Measurements from ENCODE around the gene KCNQ4.

The KCNQ4 gene

DNA sequence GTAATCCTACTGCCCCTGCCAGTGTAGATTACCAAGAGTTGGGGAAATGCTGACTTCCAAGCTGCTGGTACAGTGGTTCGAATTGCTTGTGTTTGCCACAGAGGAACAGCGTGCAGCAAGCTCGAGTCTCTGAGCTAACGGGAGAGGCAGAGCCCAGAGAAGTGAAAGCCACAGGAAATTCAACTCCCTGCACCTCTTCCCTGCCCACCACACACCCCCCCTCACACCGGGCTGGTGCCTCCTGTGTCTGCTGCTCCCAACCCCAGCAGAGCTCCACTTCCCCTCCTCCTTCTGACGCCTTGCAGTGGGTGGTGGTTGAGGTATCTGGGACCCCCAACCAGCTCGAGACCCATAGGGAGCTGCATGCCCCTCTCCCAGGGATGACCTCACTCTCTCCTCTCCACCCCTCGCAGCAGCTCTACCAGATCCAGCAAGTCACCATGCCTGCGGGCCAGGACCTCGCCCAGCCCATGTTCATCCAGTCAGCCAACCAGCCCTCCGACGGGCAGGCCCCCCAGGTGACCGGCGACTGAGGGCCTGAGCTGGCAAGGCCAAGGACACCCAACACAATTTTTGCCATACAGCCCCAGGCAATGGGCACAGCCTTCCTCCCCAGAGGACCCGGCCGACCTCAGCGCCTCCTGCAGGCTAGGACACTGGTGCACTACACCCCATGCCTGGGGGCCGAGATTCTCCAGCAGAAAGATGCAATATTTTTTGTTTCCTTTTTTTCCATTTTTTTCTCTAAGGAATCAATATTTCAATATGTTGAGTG lies 13.1 kb upstream of the KCNQ4 start:
- no peak for DNase-seq (ENCODE audit: low spot score)
- H4K91ac ChIP-seq (ENCODE audit: low read depth, low read length, poor library complexity) = no peak overlapping the region
- peak overlapping the region; percentile 43 for H2BK5ac ChIP-seq (ENCODE audit: low read length)
- no peaks in the 10 kb centered on the region for H3K27me3 ChIP-seq (ENCODE audit: control insufficient read depth in 3 of 3, insufficient read depth in 3 of 3, low read depth in 1 of 3, low read length in 3 of 3)
- H3K9ac ChIP-seq (ENCODE audit: low read depth, low read length, poor library complexity) = no peak overlapping the region
- H3K14ac ChIP-seq (ENCODE audit: low read length) = no peak overlapping the region
- no peak overlapping the region for H2AK5ac ChIP-seq (ENCODE audit: low read depth, low read length)
- H3K4me3 ChIP-seq (ENCODE audit: low read length in 2 of 2) = peak overlapping the region in 1 of 2 donors; percentile 24
- no peaks in the 10 kb centered on the region for H3K4me1 ChIP-seq (ENCODE audit: control insufficient read depth in 2 of 2, insufficient read depth in 1 of 2, low read depth in 1 of 2, low read length in 2 of 2)
- no peaks in the 10 kb centered on the region for H3K79me1 ChIP-seq (ENCODE audit: low read depth, low read length)
- H4K8ac ChIP-seq (ENCODE audit: low read depth, low read length) = no peak overlapping the region
- H3K36me3 ChIP-seq (replicated peaks in 1 of 2; ENCODE audit: control insufficient read depth in 2 of 2, insufficient read depth in 2 of 2, low read length in 2 of 2) = peaks cover 46 to 77% of the 10 kb centered on the region in 2 donors
- no peak overlapping the region for H2AFZ ChIP-seq (ENCODE audit: low read length)
- H3K9me3 ChIP-seq (replicated peaks in 1 of 2; ENCODE audit: control insufficient read depth in 2 of 2, insufficient read depth in 1 of 2, low read depth in 1 of 2, low read length in 2 of 2) = no peaks in the 10 kb centered on the region
- no CpG with 5 or more reads among the region's 18 CpGs for WGBS, 2 donors (ENCODE audit: extremely low coverage in 2 of 2, insufficient read length in 2 of 2, insufficient replicate concordance in 1 of 2)
- H3K23ac ChIP-seq (ENCODE audit: low read depth, low read length, poor library complexity) = no peak overlapping the region
- H2BK15ac ChIP-seq (ENCODE audit: low read length) = no peak overlapping the region
- no peak overlapping the region for H3K27ac ChIP-seq (replicated peaks; ENCODE audit: low read length)
- no peak overlapping the region for H2BK12ac ChIP-seq (ENCODE audit: low read length)
- no peak overlapping the region for H3K18ac ChIP-seq (ENCODE audit: low read length)
- no peak overlapping the region for H2BK120ac ChIP-seq (ENCODE audit: low read depth, low read length)
- H3K4ac ChIP-seq (ENCODE audit: low read length) = no peak overlapping the region
- H3K4me2 ChIP-seq (ENCODE audit: insufficient read depth, low read length, poor library complexity, severe bottlenecking) = no peak overlapping the region

DNA sequence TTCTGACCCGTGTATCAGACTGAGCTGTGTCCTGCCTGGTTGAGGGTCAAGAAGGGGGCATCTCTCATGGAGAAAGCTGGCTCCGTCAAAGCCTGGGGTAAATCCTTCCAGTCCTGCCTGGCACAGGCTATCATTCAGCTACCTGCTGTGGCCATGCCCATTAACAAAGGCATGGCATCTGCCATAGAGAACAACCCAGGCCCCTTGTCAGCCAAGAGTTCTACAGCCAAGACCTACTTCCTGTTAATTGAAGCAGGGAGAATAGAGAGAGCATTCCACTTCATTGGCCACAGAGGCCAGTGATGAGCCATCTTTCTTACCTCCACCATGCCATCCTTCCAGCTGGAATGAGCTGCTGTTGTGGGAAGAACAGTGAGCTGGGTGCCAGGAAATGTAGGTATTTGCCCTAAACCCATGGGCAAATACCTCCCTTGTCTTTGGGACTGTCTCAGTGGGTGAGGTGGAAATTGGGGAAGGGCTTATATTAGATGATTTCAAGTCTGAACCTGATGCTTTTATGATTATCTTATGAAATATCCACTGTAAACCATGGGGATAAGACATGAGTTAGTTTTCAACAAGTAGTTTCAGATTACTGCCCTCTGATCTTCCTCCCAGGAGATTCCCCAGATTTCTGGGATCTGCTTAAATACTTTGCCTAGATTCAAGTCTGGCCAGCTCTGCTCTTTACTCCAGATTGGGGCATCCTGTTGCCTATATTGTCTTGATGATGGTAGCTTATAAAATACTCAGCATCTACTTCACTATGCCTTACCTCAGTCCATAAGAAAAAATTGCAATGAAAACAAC lies 11.2 kb upstream of the KCNQ4 start:
- Histone ChIP-seq H3K9me3 (replicated peaks in 1 of 2; ENCODE audit: control insufficient read depth in 2 of 2, insufficient read depth in 1 of 2, low read depth in 1 of 2, low read length in 2 of 2) (peaks cover 3 to 12% of the 10 kb centered on the region in 2 donors), H2BK15ac (ENCODE audit: low read length) (no peak overlapping the region), H3K27ac (replicated peaks; ENCODE audit: low read length) (no peak overlapping the region), H2AK5ac (ENCODE audit: low read depth, low read length) (no peak overlapping the region), H3K4ac (ENCODE audit: low read length) (no peak overlapping the region), H3K14ac (ENCODE audit: low read length) (no peak overlapping the region), H3K79me1 (ENCODE audit: low read depth, low read length) (no peaks in the 10 kb centered on the region), H3K27me3 (ENCODE audit: control insufficient read depth in 3 of 3, insufficient read depth in 3 of 3, low read depth in 1 of 3, low read length in 3 of 3) (no peaks in the 10 kb centered on the region), H4K91ac (ENCODE audit: low read depth, low read length, poor library complexity) (no peak overlapping the region), H3K23ac (ENCODE audit: low read depth, low read length, poor library complexity) (no peak overlapping the region), H3K36me3 (replicated peaks in 1 of 2; ENCODE audit: control insufficient read depth in 2 of 2, insufficient read depth in 2 of 2, low read length in 2 of 2) (peaks cover 33 to 63% of the 10 kb centered on the region in 2 donors), H3K9ac (ENCODE audit: low read depth, low read length, poor library complexity) (no peak overlapping the region), H2BK120ac (ENCODE audit: low read depth, low read length) (no peak overlapping the region), H3K4me1 (ENCODE audit: control insufficient read depth in 2 of 2, insufficient read depth in 1 of 2, low read depth in 1 of 2, low read length in 2 of 2) (no peaks in the 10 kb centered on the region), H4K8ac (ENCODE audit: low read depth, low read length) (no peak overlapping the region), H2AFZ (ENCODE audit: low read length) (no peak overlapping the region), H2BK5ac (ENCODE audit: low read length) (no peak overlapping the region), H3K4me2 (ENCODE audit: insufficient read depth, low read length, poor library complexity, severe bottlenecking) (no peak overlapping the region), H3K4me3 (ENCODE audit: low read length in 2 of 2) (no peak overlapping the region), H3K18ac (ENCODE audit: low read length) (no peak overlapping the region), H2BK12ac (ENCODE audit: low read length) (no peak overlapping the region)
- no peak for DNase-seq (ENCODE audit: low spot score)
- no CpG with 5 or more reads among the region's 2 CpGs for WGBS, 2 donors (ENCODE audit: extremely low coverage in 2 of 2, insufficient read length in 2 of 2, insufficient replicate concordance in 1 of 2)

DNA sequence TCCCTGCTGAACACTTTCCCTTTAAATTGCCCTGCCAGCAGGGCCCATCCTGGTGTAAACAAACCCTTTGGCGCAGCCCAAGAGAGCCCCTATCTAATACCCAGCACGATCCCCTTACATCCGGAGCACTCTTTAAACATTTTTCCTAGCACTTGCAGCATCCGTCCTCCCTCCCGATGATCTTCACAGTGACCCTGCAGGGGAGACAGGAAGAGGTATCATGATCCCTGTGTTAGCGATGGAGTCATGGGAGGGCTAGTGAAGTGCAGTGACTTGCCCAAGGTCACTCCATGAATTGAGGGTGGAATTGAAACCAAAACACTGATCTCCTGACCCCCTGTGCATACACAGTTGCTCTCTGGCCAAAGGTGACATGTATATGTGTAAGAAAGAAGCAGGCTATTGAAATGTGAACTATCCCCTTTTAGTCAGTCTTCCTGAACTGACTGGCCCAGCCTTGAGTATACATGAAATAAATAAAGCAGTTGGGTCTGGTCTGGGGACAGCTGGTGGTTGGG lies 9.8 kb upstream of the KCNQ4 start:
- H3K36me3 ChIP-seq (replicated peaks in 1 of 2; ENCODE audit: control insufficient read depth in 2 of 2, insufficient read depth in 2 of 2, low read length in 2 of 2) = peaks cover 25 to 50% of the 10 kb centered on the region in 2 donors
- no peak overlapping the region for H3K27ac ChIP-seq (replicated peaks; ENCODE audit: low read length)
- no peak overlapping the region for H2AK5ac ChIP-seq (ENCODE audit: low read depth, low read length)
- no peak overlapping the region for H3K9ac ChIP-seq (ENCODE audit: low read depth, low read length, poor library complexity)
- H3K27me3 ChIP-seq (ENCODE audit: control insufficient read depth in 3 of 3, insufficient read depth in 3 of 3, low read depth in 1 of 3, low read length in 3 of 3) = no peaks in the 10 kb centered on the region
- H4K91ac ChIP-seq (ENCODE audit: low read depth, low read length, poor library complexity) = no peak overlapping the region
- H3K9me3 ChIP-seq (replicated peaks in 1 of 2; ENCODE audit: control insufficient read depth in 2 of 2, insufficient read depth in 1 of 2, low read depth in 1 of 2, low read length in 2 of 2) = peaks cover 5 to 15% of the 10 kb centered on the region in 2 donors
- no peak for DNase-seq (ENCODE audit: low spot score)
- no peak overlapping the region for H2BK15ac ChIP-seq (ENCODE audit: low read length)
- H2BK12ac ChIP-seq (ENCODE audit: low read length) = no peak overlapping the region
- no CpG with 5 or more reads among the region's 6 CpGs for WGBS, 2 donors (ENCODE audit: extremely low coverage in 2 of 2, insufficient read length in 2 of 2, insufficient replicate concordance in 1 of 2)
- H3K23ac ChIP-seq (ENCODE audit: low read depth, low read length, poor library complexity) = no peak overlapping the region
- H2AFZ ChIP-seq (ENCODE audit: low read length) = no peak overlapping the region
- H4K8ac ChIP-seq (ENCODE audit: low read depth, low read length) = no peak overlapping the region
- H3K4ac ChIP-seq (ENCODE audit: low read length) = no peak overlapping the region
- no peak overlapping the region for H2BK120ac ChIP-seq (ENCODE audit: low read depth, low read length)
- no peaks in the 10 kb centered on the region for H3K4me1 ChIP-seq (ENCODE audit: control insufficient read depth in 2 of 2, insufficient read depth in 1 of 2, low read depth in 1 of 2, low read length in 2 of 2)
- H3K14ac ChIP-seq (ENCODE audit: low read length) = no peak overlapping the region
- no peak overlapping the region for H3K4me2 ChIP-seq (ENCODE audit: insufficient read depth, low read length, poor library complexity, severe bottlenecking)
- H2BK5ac ChIP-seq (ENCODE audit: low read length) = no peak overlapping the region
- H3K18ac ChIP-seq (ENCODE audit: low read length) = no peak overlapping the region
- no peak overlapping the region for H3K4me3 ChIP-seq (ENCODE audit: low read length in 2 of 2)
- no peaks in the 10 kb centered on the region for H3K79me1 ChIP-seq (ENCODE audit: low read depth, low read length)

Data from neuronal stem cell (in vitro differentiated cells).